Measurements from ENCODE around the gene SLC11A2. TPM values are rescaled to one million over a fixed set of nuclear protein-coding genes. Genes with fewer than 3 reads are reported as not detected.

Gene SLC11A2
- total and polyA plus RNA-seq, 9 of the 15 experiments (the other 6 are each of a cell fraction or from before 2014, with no cell fraction given): 21.1 to 54.0 (median 32.9) TPM

- no peak for TF ChIP-seq HNRNPK (IDR thresholded peaks at IDR 0.05; ENCODE audit: low read depth, low read length, poor library complexity, severe bottlenecking)
- TF ChIP-seq PHF20 (IDR thresholded peaks at IDR 0.05; ENCODE audit: partially characterized antibody): no peak
- no peak for TF ChIP-seq FOXP4 (CRISPR knock-in tag; IDR thresholded peaks at IDR 0.05; ENCODE audit: borderline replicate concordance)
- no peak for TF ChIP-seq MAFF (IDR thresholded peaks at IDR 0.05; ENCODE audit: low read length)
- no peak for TF ChIP-seq SRSF3 (IDR thresholded peaks at IDR 0.05; ENCODE audit: insufficient read depth, low read length)
- TF ChIP-seq ZNF175 (CRISPR knock-in tag; IDR thresholded peaks at IDR 0.05; ENCODE audit: low read depth): no peak
- no peak for TF ChIP-seq KLF10 (CRISPR knock-in tag; IDR thresholded peaks at IDR 0.05)
Observed at GRCh38 chr12:50929831-50930230, 96.4 kb downstream of the SLC11A2 start (continued).

Small RNAs within 50 kb of the gene (small RNA-seq; reads per million reads assigned to genes)
- gene AC008121.1 (not detected), gene RF00019 (not detected), gene RNU6-1273P (not detected), gene RNU6-87P (not detected)

Other genes starting within 250 kb of the SLC11A2 start
Only the 7 nearest of the 8 such genes appear.
- gene TMPRSS12, start 183.5 kb downstream of the SLC11A2 start, total RNA-seq (2014; rRNA removed): not detected in 2 replicates
- gene TMPRSS12, start 183.5 kb downstream of the SLC11A2 start, total RNA-seq (2014; rRNA removed; fragmentation: Illumina TruSeq; extraction: Trizol): not detected in 2 replicates
- not detected in 2 replicates for gene TMPRSS12, start 183.5 kb downstream of the SLC11A2 start, total RNA-seq (2015; rRNA removed; fragmentation: Illumina TruSeq; extraction: Trizol)
- not detected in 2 replicates for gene TMPRSS12, start 183.5 kb downstream of the SLC11A2 start, total RNA-seq (2021)
- gene TMPRSS12, start 183.5 kb downstream of the SLC11A2 start, polyA plus RNA-seq (2011; rRNA removed): not detected in 2 replicates
- gene TMPRSS12, start 183.5 kb downstream of the SLC11A2 start, polyA plus RNA-seq (2014; fragmentation: Illumina TruSeq; extraction: Trizol): not detected in 2 replicates
- gene TMPRSS12, start 183.5 kb downstream of the SLC11A2 start, polyA plus RNA-seq (2014; fragmentation: Nextera tagmentation; extraction: Ambion mirVana): under 1 TPM in 1 of 2 experiments, not detected in 1; 0.04 TPM
- gene TMPRSS12, start 183.5 kb downstream of the SLC11A2 start, polyA plus RNA-seq (2014; rRNA removed): not detected in 2 replicates
- not detected in 2 replicates for gene HIGD1C, start 73.8 kb downstream of the SLC11A2 start, total RNA-seq (2014; rRNA removed)
- not detected in 2 replicates for gene HIGD1C, start 73.8 kb downstream of the SLC11A2 start, total RNA-seq (2014; rRNA removed; fragmentation: Illumina TruSeq; extraction: Trizol)
- not detected in 2 replicates for gene HIGD1C, start 73.8 kb downstream of the SLC11A2 start, total RNA-seq (2015; rRNA removed; fragmentation: Illumina TruSeq; extraction: Trizol)
- gene HIGD1C, start 73.8 kb downstream of the SLC11A2 start, total RNA-seq (2021): not detected in 2 replicates
- not detected in 2 replicates for gene HIGD1C, start 73.8 kb downstream of the SLC11A2 start, polyA plus RNA-seq (2011; rRNA removed)
- gene HIGD1C, start 73.8 kb downstream of the SLC11A2 start, polyA plus RNA-seq (2014; fragmentation: Illumina TruSeq; extraction: Trizol): not detected in 2 replicates
- not detected for gene HIGD1C, start 73.8 kb downstream of the SLC11A2 start, polyA plus RNA-seq (2014; fragmentation: Nextera tagmentation; extraction: Ambion mirVana)
- not detected in 2 replicates for gene HIGD1C, start 73.8 kb downstream of the SLC11A2 start, polyA plus RNA-seq (2014; rRNA removed)
- gene LETMD1, start 21.9 kb upstream of the SLC11A2 start, total RNA-seq (2014; rRNA removed): 65.1 and 69.0 TPM in 2 replicates
- 82.9 and 96.9 TPM in 2 replicates for gene LETMD1, start 21.9 kb upstream of the SLC11A2 start, total RNA-seq (2014; rRNA removed; fragmentation: Illumina TruSeq; extraction: Trizol)
- gene LETMD1, start 21.9 kb upstream of the SLC11A2 start, total RNA-seq (2015; rRNA removed; fragmentation: Illumina TruSeq; extraction: Trizol): 71.3 and 74.0 TPM in 2 replicates
- 70.1 and 71.2 TPM in 2 replicates for gene LETMD1, start 21.9 kb upstream of the SLC11A2 start, total RNA-seq (2021)
- 163 and 214 TPM in 2 replicates for gene LETMD1, start 21.9 kb upstream of the SLC11A2 start, polyA plus RNA-seq (2011; rRNA removed)
- gene LETMD1, start 21.9 kb upstream of the SLC11A2 start, polyA plus RNA-seq (2014; fragmentation: Illumina TruSeq; extraction: Trizol): 113 and 121 TPM in 2 replicates
- gene LETMD1, start 21.9 kb upstream of the SLC11A2 start, polyA plus RNA-seq (2014; fragmentation: Nextera tagmentation; extraction: Ambion mirVana): 10 to 100 TPM; 58.7 to 75.4 TPM
- 106 and 112 TPM in 2 replicates for gene LETMD1, start 21.9 kb upstream of the SLC11A2 start, polyA plus RNA-seq (2014; rRNA removed)
- gene CSRNP2, start 57.2 kb upstream of the SLC11A2 start, total RNA-seq (2014; rRNA removed): 5.9 and 8.0 TPM in 2 replicates
- gene CSRNP2, start 57.2 kb upstream of the SLC11A2 start, total RNA-seq (2014; rRNA removed; fragmentation: Illumina TruSeq; extraction: Trizol): 5.2 and 5.9 TPM in 2 replicates
- 5.0 and 5.7 TPM in 2 replicates for gene CSRNP2, start 57.2 kb upstream of the SLC11A2 start, total RNA-seq (2015; rRNA removed; fragmentation: Illumina TruSeq; extraction: Trizol)
- gene CSRNP2, start 57.2 kb upstream of the SLC11A2 start, total RNA-seq (2021): 10.8 and 13.9 TPM in 2 replicates
- 9.7 and 9.9 TPM in 2 replicates for gene CSRNP2, start 57.2 kb upstream of the SLC11A2 start, polyA plus RNA-seq (2011; rRNA removed)
- 8.9 and 9.1 TPM in 2 replicates for gene CSRNP2, start 57.2 kb upstream of the SLC11A2 start, polyA plus RNA-seq (2014; fragmentation: Illumina TruSeq; extraction: Trizol)
- gene CSRNP2, start 57.2 kb upstream of the SLC11A2 start, polyA plus RNA-seq (2014; fragmentation: Nextera tagmentation; extraction: Ambion mirVana): 1 to 10 TPM; 1.6 to 1.8 TPM
- gene CSRNP2, start 57.2 kb upstream of the SLC11A2 start, polyA plus RNA-seq (2014; rRNA removed): 7.9 and 8.5 TPM in 2 replicates
- gene TFCP2, start 146.8 kb upstream of the SLC11A2 start, total RNA-seq (2014; rRNA removed): 17.2 and 18.1 TPM in 2 replicates
- gene TFCP2, start 146.8 kb upstream of the SLC11A2 start, total RNA-seq (2014; rRNA removed; fragmentation: Illumina TruSeq; extraction: Trizol): 17.4 and 21.1 TPM in 2 replicates
- gene TFCP2, start 146.8 kb upstream of the SLC11A2 start, total RNA-seq (2015; rRNA removed; fragmentation: Illumina TruSeq; extraction: Trizol): 17.2 and 19.3 TPM in 2 replicates
- gene TFCP2, start 146.8 kb upstream of the SLC11A2 start, total RNA-seq (2021): 26.9 and 29.0 TPM in 2 replicates
- gene TFCP2, start 146.8 kb upstream of the SLC11A2 start, polyA plus RNA-seq (2011; rRNA removed): 25.4 and 34.4 TPM in 2 replicates
- gene TFCP2, start 146.8 kb upstream of the SLC11A2 start, polyA plus RNA-seq (2014; fragmentation: Illumina TruSeq; extraction: Trizol): 35.2 and 38.9 TPM in 2 replicates
- gene TFCP2, start 146.8 kb upstream of the SLC11A2 start, polyA plus RNA-seq (2014; fragmentation: Nextera tagmentation; extraction: Ambion mirVana): 10 to 100 TPM in 1 of 2 experiments, 1 to 10 TPM in 1; 8.0 to 17.8 TPM
- gene TFCP2, start 146.8 kb upstream of the SLC11A2 start, polyA plus RNA-seq (2014; rRNA removed): 24.2 and 27.5 TPM in 2 replicates
- 0.36 and 1.3 TPM in 2 replicates for gene POU6F1, start 191.7 kb upstream of the SLC11A2 start, total RNA-seq (2014; rRNA removed)
- gene POU6F1, start 191.7 kb upstream of the SLC11A2 start, total RNA-seq (2014; rRNA removed; fragmentation: Illumina TruSeq; extraction: Trizol): 1.4 and 2.0 TPM in 2 replicates
- gene POU6F1, start 191.7 kb upstream of the SLC11A2 start, total RNA-seq (2015; rRNA removed; fragmentation: Illumina TruSeq; extraction: Trizol): 0.98 and 1.1 TPM in 2 replicates
- 3.3 and 4.0 TPM in 2 replicates for gene POU6F1, start 191.7 kb upstream of the SLC11A2 start, total RNA-seq (2021)
- 3.0 and 3.4 TPM in 2 replicates for gene POU6F1, start 191.7 kb upstream of the SLC11A2 start, polyA plus RNA-seq (2011; rRNA removed)
- gene POU6F1, start 191.7 kb upstream of the SLC11A2 start, polyA plus RNA-seq (2014; fragmentation: Illumina TruSeq; extraction: Trizol): 1.1 and 1.4 TPM in 2 replicates
- under 1 TPM; 0.14 to 0.25 TPM for gene POU6F1, start 191.7 kb upstream of the SLC11A2 start, polyA plus RNA-seq (2014; fragmentation: Nextera tagmentation; extraction: Ambion mirVana)
- gene POU6F1, start 191.7 kb upstream of the SLC11A2 start, polyA plus RNA-seq (2014; rRNA removed): 0.78 and 1.4 TPM in 2 replicates
- 111 and 116 TPM in 2 replicates for gene DAZAP2, start 212.4 kb upstream of the SLC11A2 start, total RNA-seq (2014; rRNA removed)
- 144 and 149 TPM in 2 replicates for gene DAZAP2, start 212.4 kb upstream of the SLC11A2 start, total RNA-seq (2014; rRNA removed; fragmentation: Illumina TruSeq; extraction: Trizol)
- 194 and 195 TPM in 2 replicates for gene DAZAP2, start 212.4 kb upstream of the SLC11A2 start, total RNA-seq (2015; rRNA removed; fragmentation: Illumina TruSeq; extraction: Trizol)
- gene DAZAP2, start 212.4 kb upstream of the SLC11A2 start, total RNA-seq (2021): 129 and 132 TPM in 2 replicates
- gene DAZAP2, start 212.4 kb upstream of the SLC11A2 start, polyA plus RNA-seq (2011; rRNA removed): 329 and 342 TPM in 2 replicates
- gene DAZAP2, start 212.4 kb upstream of the SLC11A2 start, polyA plus RNA-seq (2014; fragmentation: Illumina TruSeq; extraction: Trizol): 276 and 289 TPM in 2 replicates
- gene DAZAP2, start 212.4 kb upstream of the SLC11A2 start, polyA plus RNA-seq (2014; fragmentation: Nextera tagmentation; extraction: Ambion mirVana): 100 to 1,000 TPM; 364 to 668 TPM
- 227 and 282 TPM in 2 replicates for gene DAZAP2, start 212.4 kb upstream of the SLC11A2 start, polyA plus RNA-seq (2014; rRNA removed)